K562 (cell line): ENCODE data around the gene PHLDB1. TPM values are rescaled to one million over a fixed set of nuclear protein-coding genes. Genes with fewer than 3 reads are reported as not detected.

Experiments
- ATAC-seq: fragments of 200-7000 bp; cut with Tn5 transposase; 3 replicates; pipeline ENCODE4 v1.9.1; 2020; ENCODE audit warnings: moderate library complexity
- BruUV-seq: library from RNA; stranded (reverse); fragments of 400-500 nt; replicated peaks from 2 replicates; lab custom pipeline; 2021; lab: Mats Ljungman, UMichigan
- CTCF ChIA-PET: fragments of 300-600 bp; formaldehyde crosslinking; extraction: SDS; loops from one replicate; lab custom pipeline; 2021; ENCODE audit warnings: low intra/inter-chr PET ratio; lab: Yijun Ruan, JAX
- POLR2A ChIA-PET: fragments of 300-600, 350-650 bp; sonication (Branson Sonifier 250); formaldehyde crosslinking; extraction: SDS; loops from one replicate; lab custom pipeline; 2021; ENCODE audit warnings: antibody characterized with exemption, inconsistent platforms; lab: Yijun Ruan, JAX
- DNase-seq, 4 experiments: peaks; one replicate each; pipeline versions ENCODE4 v3.0.0 to v3.0.0-alpha.2; 2011 to 2018; ENCODE audit warnings: low spot score in 3 of 4, mixed read lengths in 3 of 4; ENCODE audit errors: extremely low read depth in 1 of 4
- FAIRE-seq: peaks from 2 replicates; lab custom pipeline; 2011; peaks lifted over from hg19 to GRCh38; lab: Jason Lieb, UNC
- H2AFZ ChIP-seq: 2 replicates; pipeline ENCODE4 v1.6.0; 2011; ENCODE audit warnings: low read depth, low read length, control low read depth, inconsistent platforms
- H3K27ac ChIP-seq: fragments of 200-600 bp; 3 replicates; pipeline ENCODE4 v1.8.0; 2011; ENCODE audit warnings: low read depth, mild to moderate bottlenecking, control low read depth, inconsistent platforms, low read length, moderate library complexity, mixed read lengths; ENCODE audit errors: extremely low read depth
- H3K27me3 ChIP-seq, 2 experiments: fragments of 300-600 bp in 1 of 2; 2 replicates in 1 of 2; 3 replicates in 1 of 2; pipeline versions ENCODE4 v1.6.0 to v1.8.0; 2011; ENCODE audit warnings: inconsistent platforms in 2 of 2, low read length in 2 of 2, mild to moderate bottlenecking in 1 of 2, mixed read lengths in 1 of 2, moderate library complexity in 1 of 2; ENCODE audit not compliant: control insufficient read depth in 2 of 2, insufficient read depth in 2 of 2
- H3K36me3 ChIP-seq: fragments of 300-600 bp; 3 replicates; pipeline ENCODE4 v1.8.0; 2011; ENCODE audit warnings: mild to moderate bottlenecking, low read length, inconsistent platforms; ENCODE audit not compliant: control insufficient read depth, insufficient read depth
- H3K4me1 ChIP-seq, 2 experiments: fragments of 200-600 bp in 1 of 2; replicated peaks in 1 of 2; 2 replicates in 1 of 2; 3 replicates in 1 of 2; pipeline versions ENCODE4 v1.5.1 to v1.8.0; 2011; ENCODE audit warnings: inconsistent platforms in 2 of 2, low read length in 2 of 2, mild to moderate bottlenecking in 1 of 2, mixed read lengths in 1 of 2, moderate library complexity in 1 of 2; ENCODE audit not compliant: control insufficient read depth in 2 of 2, insufficient read depth in 2 of 2
- H3K4me2 ChIP-seq: 2 replicates; pipeline ENCODE4 v1.6.1; 2011; ENCODE audit warnings: low read length, control low read depth, inconsistent platforms, mixed read lengths; ENCODE audit not compliant: insufficient read depth
- H3K4me3 ChIP-seq: fragments of 200-600 bp; sonication (generic), shearing (Covaris generic); 2 replicates; pipeline ENCODE4 v1.5.1; 2016; ENCODE audit warnings: control low read depth, inconsistent platforms
- H3K79me2 ChIP-seq: fragments of 200-600 bp; 3 replicates; pipeline ENCODE4 v1.8.0; 2011; ENCODE audit warnings: low read length, inconsistent platforms; ENCODE audit not compliant: control insufficient read depth, insufficient read depth
- H3K9ac ChIP-seq, 2 experiments: 2 replicates each; pipeline versions ENCODE4 v1.6.0 to v1.6.1; 2011; ENCODE audit warnings: low read depth in 2 of 2, low read length in 2 of 2, control low read depth in 1 of 2, inconsistent platforms in 1 of 2, mild to moderate bottlenecking in 1 of 2, mixed read lengths in 1 of 2; ENCODE audit not compliant: insufficient read depth in 1 of 2
- H3K9me1 ChIP-seq: one replicate; pipeline ENCODE4 v1.6.0; 2011; ENCODE audit warnings: inconsistent platforms, mild to moderate bottlenecking, low read length, moderate library complexity; ENCODE audit not compliant: control insufficient read depth, insufficient read depth
- H3K9me3 ChIP-seq: replicated peaks from 2 replicates; pipeline ENCODE4 v1.5.1; 2011; ENCODE audit warnings: low read depth, low read length, inconsistent platforms; ENCODE audit not compliant: control insufficient read depth, insufficient read depth
- H4K20me1 ChIP-seq: replicated peaks from 2 replicates; pipeline ENCODE4 v1.6.1; 2011; ENCODE audit warnings: low read length, inconsistent platforms, mixed read lengths; ENCODE audit not compliant: control insufficient read depth, insufficient read depth
- BRD4 ChIP-seq: fragments of 200-600 bp; sonication (generic); IDR thresholded peaks from 2 replicates; pipeline ENCODE4 v1.6.1; 2017; ENCODE audit warnings: inconsistent platforms
- CHD2 ChIP-seq: IDR thresholded peaks from 2 replicates; pipeline ENCODE4 v1.6.1; 2011; ENCODE audit warnings: low read depth, low read length
- GATAD2A ChIP-seq: fragments of 450-650 bp; IDR thresholded peaks from 2 replicates; pipeline ENCODE4 v1.6.1; 2017
- KDM1A ChIP-seq, 2 experiments: fragments of 450-650 bp; IDR thresholded peaks; 2 replicates each; pipeline ENCODE4 v1.6.1; 2016; ENCODE audit warnings: mild to moderate bottlenecking in 2 of 2
- MEF2D ChIP-seq: conservative IDR thresholded peaks from 2 replicates; pipeline ENCODE4 v1.6.1; 2016; ENCODE audit warnings: low read depth, missing genetic modification characterization, missing compliant biosample characterization
- MTF1 ChIP-seq: fragments of 250-450 bp; sonication (Bioruptor Pico); IDR thresholded peaks from 2 replicates; pipeline ENCODE4 v1.9.0; 2021; ENCODE audit warnings: moderate library complexity, mild to moderate bottlenecking, inconsistent platforms, borderline replicate concordance
- ZBTB5 ChIP-seq: fragments of 450-650 bp; IDR thresholded peaks from 2 replicates; pipeline ENCODE4 v1.6.1; 2017; ENCODE audit warnings: antibody characterized with exemption
- ZC3H8 ChIP-seq: fragments of 450-650 bp; IDR thresholded peaks from 2 replicates; pipeline ENCODE4 v1.6.1; 2017
- ZNF143 ChIP-seq: sonication (generic); formaldehyde crosslinking; IDR thresholded peaks from 2 replicates; pipeline ENCODE4 v1.9.0; 2022; ENCODE audit warnings: mild to moderate bottlenecking, missing genetic modification reagents
- ZNF280A ChIP-seq: fragments of 450-650 bp; IDR thresholded peaks from 2 replicates; pipeline ENCODE4 v1.6.1; 2018; ENCODE audit warnings: mild to moderate bottlenecking, low read depth; ENCODE audit not compliant: partially characterized antibody
- ZNF668 ChIP-seq: fragments of 250-450 bp; sonication (Bioruptor Pico); IDR thresholded peaks from 2 replicates; pipeline ENCODE4 v1.8.0; 2022; ENCODE audit warnings: mild to moderate bottlenecking, inconsistent platforms
- WGBS: fragments of 100-300 bp; shearing (Covaris generic); methylation state at CpG from one replicate; pipeline ENCODE4 v1.1.6; 2016; ENCODE audit warnings: low coverage, mixed read lengths; ENCODE audit not compliant: insufficient coverage; ENCODE audit errors: missing lambda C conversion rate; 5-methylcytosine and 5-hydroxymethylcytosine counted together
- in situ Hi-C: fragments of 300-500 bp; cut with MboI; formaldehyde crosslinking; loops from 4 replicates; pipeline ENCODE4 v1.15.0; 2018; ENCODE audit warnings: inconsistent platforms, mixed read lengths
- intact Hi-C: fragments of 100-400 bp; cut with micrococcal nuclease; formaldehyde crosslinking; loops from 2 replicates; pipeline ENCODE4 v1.14.2; 2022
- polyA plus RNA-seq, 8 experiments: library from polyadenylated mRNA; depleted of rRNA in 4 of 8; stranded (reverse) in 5 of 8; unstranded in 3 of 8; fragments of >200 nt; fragmentation: Nextera tagmentation in 2 of 8; fragmentation: Illumina TruSeq in 1 of 8; extraction: Ambion mirVana in 2 of 8; extraction: Trizol in 1 of 8; gene quantifications; 2 replicates each; pipeline versions ENCODE4 v1.2.1 to v1.2.3, GENCODE V29; 2011 to 2014; ENCODE audit warnings: inconsistent platforms in 1 of 8, missing spikeins in 1 of 8
- total RNA-seq, 7 experiments: library from RNA; depleted of rRNA in 6 of 7; stranded (reverse); fragments of >200 nt in 6 of 7; fragmentation: Illumina TruSeq in 2 of 7; extraction: Trizol in 2 of 7; gene quantifications; 2 replicates each; pipeline versions ENCODE4 v1.2.1 to v1.2.3, GENCODE V29; 2011 to 2021; ENCODE audit warnings: low replicate concordance in 1 of 7
- TF ChIP-seq, protein P1 (sequence below): sonication (generic); formaldehyde crosslinking; IDR thresholded peaks from 2 replicates; pipeline ENCODE4 v1.8.0; 2022; ENCODE audit warnings: missing genetic modification reagents, mild to moderate bottlenecking, borderline replicate concordance
- TF ChIP-seq, protein P2 (sequence below): fragments of 250-450 bp; sonication (Bioruptor Pico); IDR thresholded peaks from 2 replicates; pipeline ENCODE4 v1.5.0; 2021
- TF ChIP-seq, protein P3 (sequence below): fragments of 250-450 bp; sonication (Bioruptor Pico); IDR thresholded peaks from 2 replicates; pipeline ENCODE4 v1.5.0; 2021; ENCODE audit warnings: mild to moderate bottlenecking, moderate library complexity

The PHLDB1 gene
- total and polyA plus RNA-seq, 9 of the 15 experiments (the other 6 are each of a cell fraction or from before 2014, with no cell fraction given) = 2.0 to 28.7 (median 16.2) TPM

GRCh38 chr11:118646393-118646792 is 39.0 kb downstream of the PHLDB1 start (continued):
- TF ChIP-seq BRD4 (no peak), KDM1A (IDR thresholded peaks at IDR 0.05) (no peak), ZBTB5 (no peak), ZNF143 (CRISPR knock-in tag) (no peak)
- TF ChIP-seq, protein P1, sequence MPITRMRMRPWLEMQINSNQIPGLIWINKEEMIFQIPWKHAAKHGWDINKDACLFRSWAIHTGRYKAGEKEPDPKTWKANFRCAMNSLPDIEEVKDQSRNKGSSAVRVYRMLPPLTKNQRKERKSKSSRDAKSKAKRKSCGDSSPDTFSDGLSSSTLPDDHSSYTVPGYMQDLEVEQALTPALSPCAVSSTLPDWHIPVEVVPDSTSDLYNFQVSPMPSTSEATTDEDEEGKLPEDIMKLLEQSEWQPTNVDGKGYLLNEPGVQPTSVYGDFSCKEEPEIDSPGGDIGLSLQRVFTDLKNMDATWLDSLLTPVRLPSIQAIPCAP (CRISPR knock-in tag) = no peak
- TF ChIP-seq, protein P2, sequence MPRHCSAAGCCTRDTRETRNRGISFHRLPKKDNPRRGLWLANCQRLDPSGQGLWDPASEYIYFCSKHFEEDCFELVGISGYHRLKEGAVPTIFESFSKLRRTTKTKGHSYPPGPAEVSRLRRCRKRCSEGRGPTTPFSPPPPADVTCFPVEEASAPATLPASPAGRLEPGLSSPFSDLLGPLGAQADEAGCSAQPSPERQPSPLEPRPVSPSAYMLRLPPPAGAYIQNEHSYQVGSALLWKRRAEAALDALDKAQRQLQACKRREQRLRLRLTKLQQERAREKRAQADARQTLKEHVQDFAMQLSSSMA (CRISPR knock-in tag) = no peak

DNA sequence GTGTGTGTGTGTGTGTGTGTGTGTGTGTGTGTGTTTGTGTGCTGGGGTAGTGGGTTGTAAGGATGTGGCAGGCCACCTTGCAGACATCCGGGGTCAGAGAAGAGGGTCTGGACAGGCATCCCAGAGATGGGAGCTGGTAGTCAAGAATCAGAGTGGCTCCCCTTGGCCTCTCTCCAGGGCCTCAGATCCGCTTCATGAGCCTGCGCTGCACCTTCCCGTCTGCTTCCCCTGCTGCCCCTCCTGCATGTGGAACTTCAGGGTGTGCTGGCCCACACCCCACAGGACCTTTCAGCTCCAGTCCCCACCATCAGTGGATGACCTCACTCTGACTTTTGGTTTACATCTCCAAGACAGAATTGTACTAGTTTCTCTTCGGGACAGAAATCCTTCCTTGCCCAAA is 40.9 kb downstream of the PHLDB1 start:
- ATAC-seq (no peak), FAIRE-seq (no peak), DNase-seq (no peak)
- ChIA-PET CTCF (no interaction called here), POLR2A (interaction anchor here (1.2 kb wide), 1 partner anchor 19 kb away, joined by 5 read pairs; no protein-coding TSS in a partner anchor)
- no peaks in the 10 kb centered on the region for H3K27me3 ChIP-seq
- H3K79me2 ChIP-seq = no peaks in the 10 kb centered on the region
- intact Hi-C loops = no loop called here
- WGBS = 89% methylated on average over 5 of the region's 5 CpGs
- no peaks in the 10 kb centered on the region for H4K20me1 ChIP-seq
- peaks cover 55% of the 10 kb centered on the region for H3K36me3 ChIP-seq
- no peak overlapping the region for H2AFZ ChIP-seq
- H3K4me2 ChIP-seq = no peak overlapping the region
- H3K4me1 ChIP-seq = peaks cover 3 to 21% of the 10 kb centered on the region in 2 experiments; a peak in 4 of 5 replicates
- no TSS peak for BruUV-seq
- no peak overlapping the region for H3K4me3 ChIP-seq
- no peaks in the 10 kb centered on the region for H3K9me3 ChIP-seq
- H3K27ac ChIP-seq = no peak overlapping the region
- H3K9me1 ChIP-seq = no peaks in the 10 kb centered on the region
- in situ Hi-C loops = no loop called here
- H3K9ac ChIP-seq = no peak overlapping the region
- TF ChIP-seq, protein P3, sequence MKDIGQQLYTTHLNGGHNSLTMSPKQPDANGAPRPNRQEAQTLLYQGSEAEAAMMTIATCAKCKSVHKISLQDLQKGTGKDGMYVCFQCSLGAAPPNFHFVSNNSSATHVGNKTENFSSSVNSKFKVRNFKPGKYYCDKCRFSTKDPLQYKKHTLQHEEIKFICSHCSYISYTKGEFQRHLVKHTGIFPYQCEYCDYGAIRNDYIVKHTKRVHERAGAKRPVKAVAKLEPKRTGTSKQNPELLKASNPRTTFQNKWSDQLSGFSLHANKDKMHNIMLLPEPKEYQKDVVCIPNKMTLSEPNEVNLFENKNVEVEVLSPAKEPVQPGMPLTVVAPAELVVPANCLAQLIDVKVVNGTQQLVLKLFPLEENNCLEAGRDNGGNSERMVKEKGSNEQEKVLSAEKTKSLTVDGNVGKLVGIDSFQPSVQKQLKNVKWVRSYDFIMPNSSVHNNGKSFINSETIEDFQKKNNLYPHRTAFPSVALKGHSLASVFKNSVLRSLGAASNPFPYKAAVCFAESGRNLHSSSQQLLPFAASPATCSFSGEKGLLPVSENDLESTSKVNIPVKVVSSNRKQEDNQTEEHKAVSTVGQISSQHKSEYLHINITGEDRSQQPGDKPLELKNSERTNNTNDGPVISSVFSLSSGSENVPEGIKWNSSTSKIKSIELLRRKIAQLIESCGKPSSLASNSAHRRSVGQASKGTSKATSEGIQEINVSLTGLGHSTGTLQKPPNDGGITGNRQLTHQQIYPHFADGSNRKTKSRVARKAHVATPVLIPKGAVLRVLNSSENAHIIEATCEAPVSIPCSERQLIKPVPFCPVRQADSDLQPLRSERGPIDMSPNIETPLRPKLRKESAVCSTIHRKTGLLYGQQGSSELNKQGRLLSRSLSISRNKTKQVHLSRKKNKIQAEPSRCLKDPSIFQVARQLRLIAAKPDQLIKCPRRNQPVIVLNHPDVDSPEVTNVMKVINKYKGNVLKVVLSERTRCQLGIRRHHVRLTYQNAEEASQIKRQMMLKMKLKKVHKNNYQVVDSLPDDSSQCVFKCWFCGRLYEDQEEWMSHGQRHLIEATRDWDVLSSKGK (CRISPR knock-in tag) = no peak
- TF ChIP-seq CHD2 (no peak), MTF1 (no peak), GATAD2A (no peak), ZC3H8 (no peak), ZNF668 (CRISPR knock-in tag) (no peak), MEF2D (tag) (no peak), ZNF280A (no peak)
